ENCODE results near the gene LSM12.

Gene LSM12

DNA sequence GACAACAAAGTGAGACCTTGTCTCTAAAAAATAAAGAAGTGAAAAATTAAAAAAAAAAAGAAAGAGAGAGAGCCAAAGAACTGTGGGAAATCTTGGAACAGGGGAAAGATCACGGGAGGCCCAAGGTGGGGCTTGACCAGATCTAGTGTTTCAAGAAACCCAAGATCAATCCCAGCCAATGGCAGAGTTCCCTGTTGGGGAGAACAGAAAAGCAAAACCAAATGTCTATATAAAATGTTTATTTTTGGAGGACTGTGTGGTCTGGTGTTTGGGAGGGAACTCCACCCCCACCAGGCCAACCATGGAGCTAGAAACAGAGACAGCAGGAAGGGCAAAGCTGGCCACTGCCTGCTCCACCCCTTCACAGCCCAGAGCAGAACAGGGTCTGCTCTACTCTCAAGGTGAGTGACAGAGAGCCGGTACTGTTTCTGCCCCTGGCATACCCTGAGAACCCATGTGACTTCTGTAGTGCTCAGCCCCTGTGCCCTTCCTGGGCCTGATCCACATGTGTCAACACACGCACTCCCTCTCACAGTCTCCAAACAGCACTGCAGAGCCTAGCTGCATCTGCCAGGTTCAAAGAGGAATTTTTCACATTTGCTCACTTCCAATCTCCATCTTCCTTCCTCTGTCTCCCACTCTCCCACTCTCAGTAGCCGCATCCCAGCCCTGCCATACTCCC, 55.4 kb downstream of the LSM12 start:
- no peaks in the 10 kb centered on the region for H3K9me3 ChIP-seq (ENCODE audit: control insufficient read depth, low read length)
- H3K27me3 ChIP-seq (replicated peaks; ENCODE audit: control insufficient read depth, insufficient read depth, low read length) = no peaks in the 10 kb centered on the region
- H3K4me3 ChIP-seq (ENCODE audit: low read length) = no peak overlapping the region
- DNase-seq (ENCODE audit: low read depth) = peak; percentile 90
- H3K4me1 ChIP-seq (ENCODE audit: control insufficient read depth, insufficient read depth, low read length) = peaks cover 37% of the 10 kb centered on the region
- peaks cover 7% of the 10 kb centered on the region for H3K36me3 ChIP-seq (ENCODE audit: control insufficient read depth, insufficient read depth, low read length, severe bottlenecking)
- H3K9ac ChIP-seq (ENCODE audit: low read length) = peak overlapping the region; percentile 19

DNA sequence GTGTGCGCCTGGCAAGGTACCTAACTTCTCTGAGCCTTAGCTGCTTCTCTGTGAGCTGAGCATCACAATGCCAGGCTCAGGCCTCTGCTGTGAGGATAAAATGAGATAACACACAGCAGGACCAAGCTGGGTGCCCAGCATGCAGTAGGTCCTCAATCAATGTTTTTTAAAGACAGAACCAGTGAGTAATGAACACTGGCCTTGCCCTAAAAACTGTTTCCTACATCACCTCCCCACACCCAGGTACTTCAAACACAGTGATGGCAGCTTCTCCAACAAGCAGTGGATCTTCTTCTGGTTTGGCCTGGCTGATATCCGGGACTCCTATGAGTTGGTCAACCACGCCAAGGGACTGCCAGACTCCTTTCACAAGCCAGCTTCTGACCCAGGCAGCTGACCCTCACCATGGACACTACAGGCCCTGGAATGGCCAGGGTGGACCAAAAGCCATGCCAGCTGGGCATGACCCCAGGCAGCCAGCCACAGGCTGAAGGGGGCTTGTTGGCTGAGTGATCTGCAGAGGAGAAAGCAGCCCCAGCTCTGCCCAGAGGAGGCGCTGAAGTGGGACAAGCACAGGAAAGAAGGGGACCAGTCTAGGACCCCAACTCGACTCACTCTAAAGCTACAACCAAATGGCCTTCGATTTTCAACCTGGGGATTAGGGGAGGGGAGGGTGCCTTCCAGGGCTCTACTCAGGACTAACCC, 58.1 kb downstream of the LSM12 start:
- DNase-seq (ENCODE audit: low read depth) = no peak
- H3K4me3 ChIP-seq (ENCODE audit: low read length) = peak overlapping the region; percentile 81

DNA sequence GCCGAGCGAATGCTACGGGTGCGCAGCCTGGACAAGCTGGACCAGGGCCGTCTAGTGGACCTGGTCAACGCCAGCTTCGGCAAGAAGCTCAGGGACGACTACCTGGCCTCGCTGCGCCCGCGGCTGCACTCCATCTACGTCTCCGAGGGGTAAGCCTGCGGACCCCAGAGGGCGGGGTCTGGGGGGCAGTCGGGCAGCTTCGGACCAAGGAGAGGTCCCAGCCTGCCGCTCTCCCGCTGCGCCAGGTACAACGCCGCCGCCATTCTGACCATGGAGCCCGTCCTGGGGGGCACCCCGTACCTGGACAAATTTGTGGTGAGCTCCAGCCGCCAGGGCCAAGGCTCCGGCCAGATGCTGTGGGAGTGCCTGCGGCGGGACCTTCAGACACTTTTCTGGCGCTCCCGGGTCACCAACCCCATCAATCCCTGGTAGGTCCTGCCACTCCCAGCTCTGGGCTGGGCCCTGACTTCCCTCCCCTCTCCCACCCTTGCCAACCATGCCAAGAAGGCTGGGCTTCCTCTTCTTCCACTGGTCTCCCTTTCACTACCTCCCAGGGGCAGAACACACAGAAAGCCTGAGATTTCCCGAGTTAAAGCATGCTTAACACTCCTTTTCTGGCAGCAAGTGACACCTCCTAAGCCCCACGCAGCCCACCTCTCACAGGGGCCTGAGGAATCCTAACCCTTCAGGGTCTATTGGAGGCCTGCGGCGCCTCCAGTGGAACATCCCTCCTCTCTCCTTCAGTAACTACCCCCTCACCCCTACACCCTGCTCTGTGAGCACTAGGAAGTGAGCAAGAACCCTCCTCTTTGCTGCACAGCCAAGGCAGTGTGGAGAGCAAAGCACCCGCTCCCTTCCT, 58.9 kb downstream of the LSM12 start:
- no peaks in the 10 kb centered on the region for H3K9me3 ChIP-seq (ENCODE audit: control insufficient read depth, low read length)
- DNase-seq (ENCODE audit: low read depth) = peak; percentile 39
- H3K27me3 ChIP-seq (replicated peaks; ENCODE audit: control insufficient read depth, insufficient read depth, low read length) = no peaks in the 10 kb centered on the region
- H3K4me1 ChIP-seq (ENCODE audit: control insufficient read depth, insufficient read depth, low read length) = peaks cover 48% of the 10 kb centered on the region
- peak overlapping the region; percentile 81 for H3K4me3 ChIP-seq (ENCODE audit: low read length)
- peaks cover 7% of the 10 kb centered on the region for H3K36me3 ChIP-seq (ENCODE audit: control insufficient read depth, insufficient read depth, low read length, severe bottlenecking)
- H3K9ac ChIP-seq (ENCODE audit: low read length) = peak overlapping the region; percentile 77

More for the DNA sequence above, 58.1 kb downstream of the LSM12 start:
- H3K9ac ChIP-seq (ENCODE audit: low read length) = peak overlapping the region; percentile 77
- H3K9me3 ChIP-seq (ENCODE audit: control insufficient read depth, low read length) = no peaks in the 10 kb centered on the region
- H3K27me3 ChIP-seq (replicated peaks; ENCODE audit: control insufficient read depth, insufficient read depth, low read length) = no peaks in the 10 kb centered on the region
- peaks cover 42% of the 10 kb centered on the region for H3K4me1 ChIP-seq (ENCODE audit: control insufficient read depth, insufficient read depth, low read length)
- H3K36me3 ChIP-seq (ENCODE audit: control insufficient read depth, insufficient read depth, low read length, severe bottlenecking) = peaks cover 7% of the 10 kb centered on the region

DNA sequence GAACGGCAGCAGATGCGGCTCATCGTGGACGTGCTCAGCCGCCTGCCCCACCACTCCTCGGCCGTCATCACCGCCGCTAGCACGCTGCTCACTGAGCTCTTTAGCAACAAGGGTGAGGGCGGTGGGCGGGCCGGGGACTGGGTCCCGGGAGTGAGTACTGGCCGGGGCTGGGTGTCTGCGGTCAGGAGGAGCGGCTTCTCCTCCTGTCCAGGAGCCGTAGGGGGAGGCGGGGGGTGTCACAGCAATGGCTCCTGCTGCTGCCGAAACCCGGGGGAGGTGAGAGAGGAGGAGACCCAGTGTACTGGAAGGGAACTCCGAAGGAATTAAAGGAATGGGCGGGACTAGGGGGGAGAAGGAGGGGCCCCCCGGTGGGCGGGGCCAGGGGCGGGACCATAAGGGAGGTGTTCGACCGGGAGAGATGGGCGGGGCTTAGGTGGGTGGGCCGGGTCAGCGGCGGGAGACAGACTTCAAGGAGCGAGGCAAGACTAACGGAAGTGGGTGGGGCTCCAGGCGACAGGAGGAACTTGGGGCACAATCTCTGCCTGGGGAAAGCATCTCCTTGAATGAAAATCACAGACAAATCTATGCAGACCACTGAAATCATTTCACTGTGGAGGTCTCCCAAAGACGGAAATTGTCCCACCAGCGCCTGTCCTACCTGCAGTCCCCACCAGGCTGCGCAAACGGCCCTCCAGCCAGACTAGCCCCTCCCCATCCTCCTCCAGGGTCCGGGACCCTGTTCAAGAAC, 59.7 kb downstream of the LSM12 start:
- Histone ChIP-seq H3K9me3 (ENCODE audit: control insufficient read depth, low read length) (no peaks in the 10 kb centered on the region), H3K4me3 (ENCODE audit: low read length) (peak overlapping the region; percentile 81), H3K9ac (ENCODE audit: low read length) (peak overlapping the region; percentile 77), H3K36me3 (ENCODE audit: control insufficient read depth, insufficient read depth, low read length, severe bottlenecking) (peaks cover 5% of the 10 kb centered on the region), H3K27me3 (replicated peaks; ENCODE audit: control insufficient read depth, insufficient read depth, low read length) (no peaks in the 10 kb centered on the region), H3K4me1 (ENCODE audit: control insufficient read depth, insufficient read depth, low read length) (peaks cover 54% of the 10 kb centered on the region)
- peak; percentile 98 for DNase-seq (ENCODE audit: low read depth)

DNA sequence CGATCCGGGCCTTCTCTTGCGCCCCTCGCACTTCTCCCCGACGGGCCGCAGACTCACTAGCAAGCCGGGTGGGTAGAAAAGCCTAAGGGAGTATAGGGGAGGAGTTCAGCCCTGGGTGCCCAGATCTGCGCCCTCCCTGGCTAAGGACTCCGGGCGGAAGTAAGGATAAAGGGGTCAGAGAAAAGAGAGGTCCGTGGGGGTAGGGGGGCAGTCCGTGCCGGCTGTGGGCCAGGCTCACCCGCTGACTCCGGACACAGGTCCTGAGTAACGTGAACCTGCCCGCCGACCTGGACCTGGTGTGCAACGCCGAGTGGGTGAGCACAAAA, 60.2 kb downstream of the LSM12 start:
- H3K36me3 ChIP-seq (ENCODE audit: control insufficient read depth, insufficient read depth, low read length, severe bottlenecking) = peaks cover 4% of the 10 kb centered on the region
- peaks cover 60% of the 10 kb centered on the region for H3K4me1 ChIP-seq (ENCODE audit: control insufficient read depth, insufficient read depth, low read length)
- H3K4me3 ChIP-seq (ENCODE audit: low read length) = peak overlapping the region; percentile 81
- no peaks in the 10 kb centered on the region for H3K9me3 ChIP-seq (ENCODE audit: control insufficient read depth, low read length)
- no peak for DNase-seq (ENCODE audit: low read depth)
- H3K27me3 ChIP-seq (replicated peaks; ENCODE audit: control insufficient read depth, insufficient read depth, low read length) = no peaks in the 10 kb centered on the region
- peak overlapping the region; percentile 74 for H3K9ac ChIP-seq (ENCODE audit: low read length)

DNA sequence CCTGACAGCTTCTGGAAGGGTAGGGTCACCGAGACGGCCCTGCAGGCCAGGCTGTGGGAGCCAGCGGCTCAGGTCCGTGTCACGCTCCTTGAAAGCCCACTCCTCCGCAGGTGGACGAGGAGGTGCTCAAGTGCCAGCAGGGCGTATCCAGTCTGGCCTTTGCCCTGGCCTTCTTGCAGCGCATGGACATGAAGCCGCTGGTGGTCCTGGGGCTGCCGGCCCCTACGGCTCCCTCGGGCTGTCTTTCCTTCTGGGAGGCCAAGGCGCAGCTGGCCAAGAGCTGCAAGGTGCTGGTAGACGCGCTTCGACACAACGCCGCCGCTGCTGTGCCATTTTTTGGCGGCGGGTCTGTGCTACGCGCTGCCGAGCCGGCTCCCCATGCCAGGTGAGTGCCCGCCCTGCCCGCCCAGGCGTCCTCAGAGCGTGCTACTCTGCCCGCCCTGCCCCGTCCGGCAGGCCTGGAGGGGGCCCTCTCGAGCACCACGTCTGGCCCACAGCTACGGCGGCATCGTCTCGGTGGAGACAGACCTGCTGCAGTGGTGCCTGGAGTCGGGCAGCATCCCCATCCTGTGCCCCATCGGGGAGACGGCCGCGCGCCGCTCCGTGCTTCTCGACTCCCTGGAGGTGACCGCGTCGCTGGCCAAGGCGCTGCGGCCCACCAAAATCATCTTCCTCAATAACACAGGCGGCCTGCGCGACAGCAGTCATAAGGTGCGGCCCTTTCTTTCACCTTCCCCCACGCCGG, 60.8 kb downstream of the LSM12 start:
- peaks cover 4% of the 10 kb centered on the region for H3K36me3 ChIP-seq (ENCODE audit: control insufficient read depth, insufficient read depth, low read length, severe bottlenecking)
- H3K4me1 ChIP-seq (ENCODE audit: control insufficient read depth, insufficient read depth, low read length) = peaks cover 61% of the 10 kb centered on the region
- no peak for DNase-seq (ENCODE audit: low read depth)
- H3K9me3 ChIP-seq (ENCODE audit: control insufficient read depth, low read length) = no peaks in the 10 kb centered on the region
- peak overlapping the region; percentile 74 for H3K9ac ChIP-seq (ENCODE audit: low read length)
- peak overlapping the region; percentile 81 for H3K4me3 ChIP-seq (ENCODE audit: low read length)
- no peaks in the 10 kb centered on the region for H3K27me3 ChIP-seq (replicated peaks; ENCODE audit: control insufficient read depth, insufficient read depth, low read length)

DNA sequence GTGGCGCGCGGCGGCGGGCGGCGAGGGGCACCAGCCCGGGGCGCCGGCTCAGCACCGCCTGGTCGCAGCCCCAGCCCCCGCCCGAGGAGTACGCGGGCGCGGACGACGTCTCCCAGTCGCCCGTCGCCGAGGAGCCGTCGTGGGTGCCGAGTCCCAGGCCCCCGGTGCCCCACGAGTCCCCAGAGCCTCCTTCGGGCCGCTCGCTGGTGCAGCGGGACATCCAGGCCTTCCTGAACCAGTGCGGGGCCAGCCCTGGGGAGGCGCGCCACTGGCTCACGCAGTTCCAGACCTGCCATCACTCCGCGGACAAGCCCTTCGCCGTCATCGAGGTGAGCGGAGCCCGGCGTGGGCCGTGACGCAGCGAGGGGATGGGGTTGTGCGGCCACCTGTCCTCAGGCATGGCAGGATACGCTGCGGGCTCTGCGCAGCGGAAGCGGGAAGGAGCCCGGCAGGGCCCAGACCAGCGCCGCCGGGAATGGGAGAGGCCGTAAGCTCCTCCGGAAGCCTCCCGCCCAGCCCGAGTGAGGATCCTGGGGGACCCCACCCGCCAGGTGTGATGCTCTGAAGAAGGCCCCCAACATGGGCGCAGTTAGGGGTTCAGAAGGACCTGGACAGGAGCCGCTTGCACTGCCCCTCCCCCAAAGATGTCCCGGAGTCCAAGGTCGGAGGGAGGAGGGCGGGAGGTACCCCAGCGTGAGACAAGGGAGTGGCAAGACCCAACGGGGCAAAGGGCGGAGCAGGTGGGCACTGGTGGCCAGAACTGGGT, 61.5 kb downstream of the LSM12 start:
- no peak for DNase-seq (ENCODE audit: low read depth)
- Histone ChIP-seq H3K9me3 (ENCODE audit: control insufficient read depth, low read length) (no peaks in the 10 kb centered on the region), H3K27me3 (replicated peaks; ENCODE audit: control insufficient read depth, insufficient read depth, low read length) (no peaks in the 10 kb centered on the region), H3K9ac (ENCODE audit: low read length) (peak overlapping the region; percentile 74), H3K4me3 (ENCODE audit: low read length) (peak overlapping the region; percentile 81), H3K4me1 (ENCODE audit: control insufficient read depth, insufficient read depth, low read length) (peaks cover 57% of the 10 kb centered on the region), H3K36me3 (ENCODE audit: control insufficient read depth, insufficient read depth, low read length, severe bottlenecking) (no peaks in the 10 kb centered on the region)

DNA sequence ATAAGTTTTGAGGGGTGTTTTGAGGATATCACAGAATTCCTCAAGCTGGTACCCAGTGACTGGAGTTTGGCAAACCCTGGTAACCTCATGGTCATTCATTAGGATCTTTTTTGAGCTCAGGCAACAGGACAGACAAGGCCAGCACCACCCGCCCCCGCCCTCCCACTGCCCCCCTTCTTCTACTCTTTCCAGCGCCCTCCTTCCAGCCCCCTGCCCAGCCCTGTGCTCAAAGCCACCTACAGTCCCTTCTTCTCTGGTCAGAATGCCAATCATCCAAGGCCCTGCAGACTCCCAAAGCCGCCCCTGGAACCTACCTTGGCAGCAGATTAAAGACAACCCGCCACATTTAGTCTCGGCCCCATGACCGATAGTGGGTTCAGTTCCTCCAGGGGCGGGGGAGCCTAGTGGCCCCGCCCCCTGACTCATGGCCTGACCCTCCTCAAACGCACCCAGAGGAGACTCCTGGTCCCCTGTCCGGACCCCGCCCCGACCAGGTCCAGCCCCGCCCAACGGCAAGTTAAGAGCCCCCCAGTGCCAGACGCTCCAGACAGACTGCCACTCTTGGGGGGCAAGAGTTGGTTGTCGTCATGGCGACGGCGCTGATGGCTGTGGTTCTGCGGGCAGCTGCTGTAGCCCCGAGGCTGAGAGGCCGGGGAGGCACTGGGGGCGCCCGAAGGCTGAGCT, 62.3 kb downstream of the LSM12 start, which contains the start of gene NAGS:
Gene NAGS, plus strand, starts transcription at position 546 of the 684 bp plus-strand sequence. Its CDS starts 42 bp downstream, at position 588.
- Histone ChIP-seq H3K4me1 (ENCODE audit: control insufficient read depth, insufficient read depth, low read length) (peaks cover 52% of the 10 kb centered on the region), H3K9me3 (ENCODE audit: control insufficient read depth, low read length) (no peaks in the 10 kb centered on the region), H3K36me3 (ENCODE audit: control insufficient read depth, insufficient read depth, low read length, severe bottlenecking) (no peaks in the 10 kb centered on the region), H3K27me3 (replicated peaks; ENCODE audit: control insufficient read depth, insufficient read depth, low read length) (no peaks in the 10 kb centered on the region), H3K4me3 (ENCODE audit: low read length) (peak within 1 kb of the TSS; percentile 81), H3K9ac (ENCODE audit: low read length) (peak within 1 kb of the TSS; percentile 74)
- DNase-seq (ENCODE audit: low read depth) = no peak

DNA sequence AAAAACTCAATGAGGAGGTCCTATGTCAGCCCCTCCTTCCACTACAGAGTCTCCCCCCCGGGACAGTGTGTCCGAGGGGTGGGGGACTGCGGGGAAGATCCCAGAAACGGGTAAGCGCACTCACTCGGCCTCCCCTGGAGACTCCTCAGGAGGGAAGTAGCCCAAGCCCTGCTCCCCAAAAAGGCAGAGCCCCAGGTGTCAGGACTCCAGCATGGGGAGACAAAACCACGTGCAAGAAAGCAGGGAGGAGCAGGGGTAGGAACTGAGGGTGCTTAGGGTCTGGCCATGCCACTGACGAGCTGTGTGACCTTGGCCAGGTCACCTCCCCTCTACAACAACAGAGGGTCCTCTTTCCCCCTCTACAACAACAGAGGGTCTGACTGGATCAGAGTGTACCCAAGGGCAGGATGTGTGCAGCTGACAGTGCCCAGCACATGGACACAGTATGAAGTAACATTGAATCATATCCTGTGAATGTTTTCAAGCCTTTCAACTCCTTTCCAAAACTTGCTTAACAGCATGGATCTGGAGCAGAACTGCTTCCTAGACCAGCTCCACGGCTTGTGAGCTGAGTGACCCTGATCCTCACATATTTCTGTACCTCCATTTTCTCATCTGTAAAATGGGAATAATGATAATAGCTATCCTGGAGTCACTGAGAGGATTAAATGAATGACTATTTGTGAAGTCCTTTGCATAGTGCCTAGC, 64.2 kb downstream of the LSM12 start:
- H3K36me3 ChIP-seq (ENCODE audit: control insufficient read depth, insufficient read depth, low read length, severe bottlenecking) = no peaks in the 10 kb centered on the region
- H3K4me1 ChIP-seq (ENCODE audit: control insufficient read depth, insufficient read depth, low read length) = peaks cover 45% of the 10 kb centered on the region
- H3K9ac ChIP-seq (ENCODE audit: low read length) = peak overlapping the region; percentile 35
- DNase-seq (ENCODE audit: low read depth) = peak; percentile 48
- no peaks in the 10 kb centered on the region for H3K27me3 ChIP-seq (replicated peaks; ENCODE audit: control insufficient read depth, insufficient read depth, low read length)
- H3K4me3 ChIP-seq (ENCODE audit: low read length) = no peak overlapping the region
- no peaks in the 10 kb centered on the region for H3K9me3 ChIP-seq (ENCODE audit: control insufficient read depth, low read length)
